ENCODE measurements around the gene SKIC3.

SKIC3 gene

DNA sequence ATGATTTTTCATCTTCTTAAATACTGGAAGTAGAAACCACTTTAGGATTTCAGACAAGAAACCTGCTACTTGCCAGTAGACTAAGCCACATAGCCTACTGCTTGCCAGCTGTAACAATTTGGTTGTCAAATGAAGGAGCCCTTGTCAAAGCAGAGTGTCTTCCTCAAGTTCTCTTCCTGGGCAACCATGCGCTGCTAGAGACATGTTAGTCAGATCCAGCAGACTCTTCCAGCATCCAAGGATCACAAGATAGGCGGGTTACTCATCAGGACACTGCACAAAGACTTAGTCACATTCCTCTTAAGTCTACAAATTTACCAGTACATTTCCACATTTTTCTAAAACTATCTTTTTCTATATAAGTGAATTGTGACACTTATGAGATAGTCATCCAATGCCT, 24.4 kb downstream of the SKIC3 start:
- DNase-seq, result peak; percentile 69

GRCh38 chr5:95528565-95528964, 26.2 kb downstream of the SKIC3 start:
- DNase-seq, result no peak

GRCh38 chr5:95526871-95527270, 27.9 kb downstream of the SKIC3 start:
- no peak for DNase-seq

- no peak for DNase-seq
Measured at GRCh38 chr5:95524423-95524822, 30.4 kb downstream of the SKIC3 start.

DNA sequence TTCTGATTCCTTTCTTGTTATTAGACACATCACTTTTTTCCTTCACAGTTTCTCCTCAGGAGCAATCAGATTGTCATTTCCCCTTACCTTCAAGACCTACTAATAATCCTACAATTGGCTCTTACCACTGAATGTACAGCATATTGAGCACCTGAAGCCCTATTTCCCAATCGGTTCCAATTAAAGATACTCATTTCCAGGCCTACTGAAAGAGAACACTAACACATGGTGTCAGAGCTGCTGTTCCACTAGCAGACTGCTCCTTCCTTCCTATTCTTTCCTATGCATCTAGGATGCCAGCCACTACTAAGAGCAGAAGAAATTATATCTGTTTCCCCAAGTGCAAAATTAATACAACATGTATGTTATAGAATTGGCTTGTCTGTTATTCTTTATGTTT, 34.6 kb downstream of the SKIC3 start:
- DNase-seq, result no peak

- no peak for DNase-seq
Measured at GRCh38 chr5:95519681-95520080, 35.1 kb downstream of the SKIC3 start.

DNA sequence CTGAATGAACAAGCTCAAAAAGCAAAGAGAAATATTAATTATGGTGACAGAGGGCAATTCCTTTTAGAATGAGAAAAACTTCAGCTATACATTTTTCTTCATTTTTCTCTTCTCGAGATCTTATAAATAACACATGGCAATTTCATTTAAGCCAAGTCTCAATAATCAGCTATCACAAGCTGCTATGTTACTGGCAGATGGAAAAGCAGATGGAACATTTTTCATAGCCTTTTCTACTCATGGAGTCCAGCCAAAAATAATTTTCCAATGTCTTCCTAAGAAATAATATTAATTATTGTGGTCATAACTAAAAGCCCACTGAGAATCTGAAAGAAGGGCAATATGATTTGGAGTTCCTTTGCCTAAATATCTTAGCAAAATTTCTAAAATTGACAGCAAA, 35.6 kb downstream of the SKIC3 start:
- DNase-seq, result no peak

DNA sequence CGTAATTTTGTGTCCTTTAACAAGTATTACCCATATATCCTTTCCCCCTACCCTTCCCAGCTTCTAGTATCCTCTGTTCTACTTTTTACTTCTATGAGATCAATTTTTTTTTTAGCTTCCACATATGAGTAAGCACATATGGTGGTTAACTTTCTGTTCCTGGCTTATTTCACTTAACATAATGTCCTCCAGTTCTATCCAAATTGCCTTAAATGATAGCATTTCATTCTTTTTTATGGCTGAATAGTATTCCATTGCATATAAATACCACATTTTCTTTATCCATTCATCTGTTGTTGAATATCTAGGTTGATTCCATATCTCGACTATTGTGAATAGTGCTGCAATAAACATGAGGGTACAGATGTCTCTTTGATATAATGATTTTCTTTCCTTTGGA, 36.4 kb downstream of the SKIC3 start:
- no peak for DNase-seq

GRCh38 chr5:95511606-95512005, 43.2 kb downstream of the SKIC3 start:
- DNase-seq, result no peak

GRCh38 chr5:95508550-95508949, 46.2 kb downstream of the SKIC3 start:
- no peak for DNase-seq
